GM18526 (cell line): Measurements from ENCODE around the gene PRPF31.
A peak's percentile ranks its signal among the peaks of the same experiment; 100 is the strongest.

Experiments
- POLR2A ChIP-seq: IDR thresholded peaks from 3 replicates; pipeline ENCODE4 v1.6.1; 2011; ENCODE audit not compliant: insufficient read length; ENCODE audit errors: extremely low read depth

The PRPF31 gene

GRCh38 chr19:54133312-54133956, 17.9 kb downstream of the PRPF31 start:
- TF ChIP-seq POLR2A, result no peak

DNA sequence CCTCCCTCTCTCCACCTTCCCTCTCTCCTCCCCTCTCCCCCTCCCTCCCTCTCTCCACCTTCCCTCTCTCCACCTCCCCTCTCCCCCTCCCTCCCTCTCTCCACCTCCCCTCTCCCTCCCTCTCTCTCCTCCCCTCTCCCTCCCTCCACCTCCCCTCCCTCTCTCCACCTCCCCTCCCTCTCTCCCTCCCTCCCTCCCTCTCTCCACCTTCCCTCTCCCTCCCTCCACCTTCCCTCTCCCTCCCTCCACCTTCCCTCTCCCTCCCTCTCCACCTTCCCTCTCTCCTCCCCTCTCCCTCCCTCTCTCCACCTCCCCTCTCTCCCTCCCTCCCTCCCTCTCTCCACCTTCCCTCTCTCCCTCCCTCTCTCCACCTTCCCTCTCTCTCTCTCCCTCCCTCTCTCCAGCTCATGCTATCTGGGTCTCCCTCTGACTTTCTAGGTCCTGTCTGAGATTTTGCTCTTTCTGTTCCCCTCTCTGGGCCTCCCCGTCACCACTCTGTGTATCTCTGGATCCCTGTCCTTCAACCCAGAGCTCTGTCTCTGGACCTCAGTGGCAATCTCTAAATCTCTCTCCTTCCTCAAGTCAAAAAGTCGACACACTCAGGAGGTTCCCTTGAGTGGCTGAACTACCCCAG, 18.5 kb downstream of the PRPF31 start:
- no peak for TF ChIP-seq POLR2A

GRCh38 chr19:54136086-54136863, 20.7 kb downstream of the PRPF31 start:
- TF ChIP-seq POLR2A, result no peak

GRCh38 chr19:54136864-54137698, 21.5 kb downstream of the PRPF31 start:
- peak; percentile 78 for TF ChIP-seq POLR2A

GRCh38 chr19:54137699-54138488, 22.3 kb downstream of the PRPF31 start, which contains the start of gene CNOT3:
CNOT3 (plus strand) TSS chr19:54137762; CDS start chr19:54142979, 5,217 bp downstream.
- TF ChIP-seq POLR2A, result peak; percentile 87

DNA sequence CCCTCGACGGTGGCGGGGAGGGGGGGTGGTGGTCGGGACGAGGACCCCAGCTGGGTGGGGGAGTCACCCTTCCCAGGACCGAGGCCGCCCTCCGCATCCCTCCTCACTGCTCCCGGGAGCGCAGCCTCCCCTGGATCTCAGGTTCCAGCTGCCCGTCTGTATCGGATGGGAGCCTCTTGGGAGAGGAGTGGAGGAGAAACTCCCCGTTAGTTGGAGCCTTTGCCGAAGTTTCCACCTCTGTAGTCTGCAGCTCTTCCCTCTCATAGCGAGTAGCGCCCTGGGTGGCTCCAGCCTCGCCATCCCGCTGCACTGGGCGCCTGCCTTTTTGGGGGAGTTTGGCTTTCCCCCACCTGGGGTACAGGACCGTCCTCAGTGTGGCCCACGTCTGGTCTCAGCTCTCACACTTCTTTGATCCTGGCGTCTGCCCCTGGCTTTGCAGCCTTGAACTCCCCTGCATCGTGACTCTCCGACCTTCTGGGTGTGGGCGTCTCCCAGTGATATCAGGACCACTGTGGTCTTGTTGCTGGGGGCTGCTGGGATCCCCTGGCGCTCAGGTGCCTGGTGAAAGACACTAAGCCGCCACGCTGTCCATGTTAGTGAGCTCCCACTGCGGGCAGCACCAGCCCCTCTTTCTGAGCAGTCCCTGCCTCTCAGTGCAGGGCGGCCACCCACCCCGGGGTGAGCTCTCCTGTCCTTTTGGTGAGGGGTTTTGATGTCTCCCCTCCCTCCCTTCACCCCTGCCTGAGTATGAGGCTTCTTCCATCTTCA, 23.1 kb downstream of the PRPF31 start:
- no peak for TF ChIP-seq POLR2A

DNA sequence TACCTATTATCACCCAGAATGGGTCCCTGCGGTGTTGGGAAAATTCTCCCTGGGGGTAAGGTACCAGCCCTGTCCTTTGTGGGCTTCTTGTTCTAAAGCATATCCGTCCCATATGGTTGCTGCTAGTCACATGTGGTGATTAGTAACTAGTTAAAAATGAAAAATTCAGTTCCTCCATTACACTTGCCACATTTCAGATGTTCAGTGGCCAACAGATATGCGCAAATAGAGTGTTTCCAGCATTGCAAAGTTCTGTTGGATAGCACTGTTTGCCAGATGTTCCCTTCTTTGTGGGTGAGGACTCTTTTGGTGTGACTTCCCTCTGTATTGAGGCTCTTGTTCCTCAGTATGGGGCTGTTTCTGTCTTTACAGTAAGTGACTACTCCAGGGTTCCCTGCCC, 25.8 kb downstream of the PRPF31 start:
- TF ChIP-seq POLR2A, result no peak

GRCh38 chr19:54142166-54142780, 26.7 kb downstream of the PRPF31 start:
- no peak for TF ChIP-seq POLR2A

DNA sequence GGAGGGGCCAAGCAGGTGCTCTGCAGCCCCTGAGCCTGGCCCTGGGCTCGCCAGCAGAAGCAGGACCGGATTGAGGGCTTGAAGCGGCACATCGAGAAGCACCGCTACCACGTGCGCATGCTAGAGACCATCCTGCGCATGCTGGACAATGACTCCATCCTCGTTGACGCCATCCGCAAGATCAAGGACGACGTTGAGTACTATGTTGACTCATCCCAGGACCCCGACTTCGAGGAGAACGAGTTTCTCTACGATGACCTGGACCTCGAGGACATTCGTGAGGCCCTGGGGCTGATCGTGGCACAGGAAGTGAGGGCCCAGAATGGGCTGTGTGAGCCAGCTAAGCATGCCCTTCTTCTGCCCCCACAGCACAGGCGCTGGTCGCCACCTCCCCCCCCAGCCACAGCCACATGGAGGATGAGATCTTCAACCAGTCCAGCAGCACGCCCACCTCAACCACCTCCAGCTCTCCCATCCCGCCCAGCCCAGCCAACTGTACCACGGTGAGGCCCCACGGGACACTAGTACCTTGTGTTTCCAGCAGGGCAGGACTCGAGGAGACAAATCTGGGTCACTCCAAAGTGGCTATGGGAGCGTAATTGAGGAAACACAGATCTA, 30.1 kb downstream of the PRPF31 start:
- no peak for TF ChIP-seq POLR2A

- no peak for TF ChIP-seq POLR2A
Measured at GRCh38 chr19:54147676-54148075, 32.1 kb downstream of the PRPF31 start.

- TF ChIP-seq POLR2A, result no peak
Measured at GRCh38 chr19:54148158-54148557, 32.6 kb downstream of the PRPF31 start.

DNA sequence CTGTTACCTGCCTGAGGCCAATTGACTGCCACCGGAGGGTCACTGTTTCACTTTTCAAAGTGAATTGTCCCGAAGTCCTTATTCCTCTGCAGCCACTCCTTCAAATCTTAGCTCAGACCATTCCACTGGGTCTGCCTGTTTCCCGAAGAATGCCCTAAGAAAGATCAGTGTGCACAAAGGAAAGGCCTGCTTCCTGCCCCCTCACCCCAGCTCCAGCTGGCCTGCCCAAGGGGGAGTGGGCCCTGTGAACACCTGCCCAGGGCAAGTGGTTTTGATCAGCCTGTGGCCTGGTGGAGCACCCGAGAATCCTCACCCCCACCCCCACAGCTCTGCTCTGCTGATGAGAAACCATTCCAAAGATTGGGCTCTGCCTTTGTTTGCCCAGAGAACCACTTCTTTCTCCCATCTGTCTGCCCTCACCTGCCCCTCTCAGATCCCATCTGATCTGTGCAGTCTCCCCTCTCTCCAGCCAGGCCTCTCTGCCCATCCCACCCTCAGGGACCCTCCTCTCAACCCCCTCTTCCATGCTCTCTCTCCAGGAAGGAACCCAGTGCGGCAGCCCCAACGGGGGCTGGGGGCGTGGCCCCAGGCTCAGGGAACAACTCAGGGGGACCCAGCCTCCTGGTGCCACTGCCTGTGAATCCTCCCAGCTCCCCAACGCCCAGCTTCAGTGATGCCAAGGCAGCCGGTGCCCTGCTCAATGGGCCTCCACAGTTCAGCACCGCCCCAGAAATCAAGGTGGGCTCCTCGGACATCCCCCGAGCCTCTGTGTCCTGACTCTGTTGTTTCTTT, 33.7 kb downstream of the PRPF31 start:
- no peak for TF ChIP-seq POLR2A
